Measurements from ENCODE around the gene NPAS4.
"Not testable (repeated sequence)": the region's sequence is repeated elsewhere in the genome, so short reads cannot be mapped to it uniquely, and the experiment has no call there.

The NPAS4 gene

DNA sequence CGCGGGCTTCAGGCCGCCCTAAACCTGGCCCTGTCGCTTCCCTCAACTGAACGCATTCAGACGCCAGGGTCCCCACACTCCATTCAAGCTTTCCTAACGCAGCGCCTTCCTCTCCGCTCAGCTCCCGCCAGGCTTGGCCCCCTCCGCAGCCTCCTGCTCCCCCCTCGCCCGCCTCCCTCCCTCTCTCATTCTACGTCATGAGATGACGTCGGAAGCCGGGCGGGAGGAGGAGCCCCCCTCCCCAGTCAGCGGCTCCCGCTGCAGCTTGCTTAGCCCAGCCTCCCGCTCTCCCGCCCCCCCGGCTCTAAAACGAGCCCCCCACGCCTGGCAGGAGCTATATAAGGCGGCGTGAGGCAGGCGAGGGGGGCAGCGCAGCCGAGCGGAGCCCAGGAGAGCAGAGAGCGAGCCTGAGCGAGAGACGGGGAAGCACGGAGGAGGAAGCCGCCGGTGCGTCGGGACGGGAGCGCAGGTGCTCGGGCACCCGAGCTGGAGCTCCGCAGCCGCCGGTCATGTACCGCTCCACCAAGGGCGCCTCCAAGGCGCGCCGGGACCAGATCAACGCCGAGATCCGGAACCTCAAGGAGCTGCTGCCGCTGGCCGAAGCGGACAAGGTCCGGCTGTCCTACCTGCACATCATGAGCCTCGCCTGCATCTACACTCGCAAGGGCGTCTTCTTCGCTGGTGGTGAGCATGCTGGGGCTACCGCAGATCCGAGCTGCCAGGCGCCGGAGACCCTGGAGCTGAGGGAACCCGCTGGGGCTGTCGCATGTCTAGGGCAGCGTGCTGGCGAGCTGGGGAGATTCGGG lies at the start of gene NPAS4:
Gene NPAS4, plus strand, starts transcription at position 365 of the 806 bp plus-strand sequence. Its CDS starts 145 bp downstream, at position 510.
- DNase-seq (ENCODE audit: low spot score) = no peak

GRCh38 chr11:66371627-66372415 lies 49.0 kb upstream of the NPAS4 start, which contains the start of gene SLC29A2:
TSS of gene SLC29A2 (minus strand) at chr11:66371760. CDS start at chr11:66371591, 169 bp downstream.
- DNase-seq (ENCODE audit: low spot score) = peak; percentile 88

DNA sequence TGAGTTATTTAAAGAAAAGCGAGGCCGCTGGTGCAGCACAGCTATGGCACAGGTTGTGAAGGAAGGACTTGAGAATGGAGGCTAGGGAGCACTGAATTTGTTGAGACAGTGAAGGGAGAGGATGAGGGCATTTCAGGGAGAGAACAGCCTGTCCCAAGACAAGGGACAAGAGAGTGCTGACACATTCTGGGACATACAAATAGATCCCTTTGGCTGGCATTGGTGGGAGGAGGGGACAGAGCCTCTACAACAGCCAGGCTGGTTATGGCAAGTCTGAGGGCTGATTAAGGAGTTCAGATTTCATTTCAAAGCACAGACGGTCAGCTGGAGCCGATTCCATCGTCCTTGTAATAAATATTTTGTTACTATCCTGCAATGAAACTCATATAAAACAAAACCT lies 47.6 kb upstream of the NPAS4 start:
- DNase-seq (ENCODE audit: low spot score) = no peak

DNA sequence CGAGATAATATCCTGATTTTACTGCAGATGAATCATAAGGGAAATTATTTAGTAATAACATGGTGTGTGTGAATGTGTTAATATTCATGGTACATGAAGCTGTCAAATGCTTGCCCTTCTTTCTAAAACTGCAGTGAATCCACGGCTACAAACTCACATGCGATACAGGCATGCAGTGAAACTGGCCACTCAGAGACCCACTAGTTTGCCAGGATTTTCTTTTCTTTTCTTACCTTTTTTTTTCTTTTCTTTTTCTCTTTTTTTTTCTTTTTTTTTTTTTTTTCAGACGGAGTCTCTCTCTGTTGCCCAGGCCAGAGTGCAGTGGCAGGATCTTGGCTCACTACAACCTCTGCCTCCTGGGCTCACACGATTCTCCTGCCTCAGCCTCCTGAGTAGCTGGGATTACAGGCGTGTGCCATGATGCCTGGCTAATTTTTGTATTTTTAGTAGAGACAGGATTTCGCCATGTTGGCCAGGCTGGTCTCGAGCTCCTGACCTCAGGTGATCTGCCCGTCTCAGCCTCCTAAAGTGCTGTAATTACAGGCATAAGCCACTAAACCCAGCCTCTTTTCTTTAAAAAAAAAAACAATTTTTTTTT lies 47.0 kb upstream of the NPAS4 start:
- DNase-seq (ENCODE audit: low spot score) = not testable (repeated sequence)

DNA sequence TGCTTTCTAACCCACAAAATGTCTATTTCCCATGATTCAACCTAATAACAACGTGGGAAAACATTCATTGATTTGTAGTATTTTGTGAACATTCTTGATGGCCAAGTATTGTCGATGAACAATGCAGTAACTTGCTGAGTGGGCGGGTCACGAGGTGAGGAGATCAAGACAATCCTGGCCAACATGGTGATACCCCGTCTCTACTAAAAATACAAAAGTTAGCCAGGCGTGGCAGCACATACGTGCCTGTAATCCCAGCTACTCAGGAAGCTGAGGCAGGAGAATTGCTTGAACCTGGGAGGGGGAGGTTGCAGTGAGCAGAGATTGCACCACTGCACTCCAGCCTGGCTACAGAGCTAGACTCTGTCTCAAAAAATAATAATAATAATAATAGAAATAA lies 40.6 kb upstream of the NPAS4 start:
- DNase-seq (ENCODE audit: low spot score) = not testable (repeated sequence)

GRCh38 chr11:66384316-66384715 lies 36.5 kb upstream of the NPAS4 start:
- DNase-seq (ENCODE audit: low spot score) = not testable (repeated sequence)

GRCh38 chr11:66386171-66387069 lies 34.4 kb upstream of the NPAS4 start:
- peak; percentile 75 for DNase-seq (ENCODE audit: low spot score)

DNA sequence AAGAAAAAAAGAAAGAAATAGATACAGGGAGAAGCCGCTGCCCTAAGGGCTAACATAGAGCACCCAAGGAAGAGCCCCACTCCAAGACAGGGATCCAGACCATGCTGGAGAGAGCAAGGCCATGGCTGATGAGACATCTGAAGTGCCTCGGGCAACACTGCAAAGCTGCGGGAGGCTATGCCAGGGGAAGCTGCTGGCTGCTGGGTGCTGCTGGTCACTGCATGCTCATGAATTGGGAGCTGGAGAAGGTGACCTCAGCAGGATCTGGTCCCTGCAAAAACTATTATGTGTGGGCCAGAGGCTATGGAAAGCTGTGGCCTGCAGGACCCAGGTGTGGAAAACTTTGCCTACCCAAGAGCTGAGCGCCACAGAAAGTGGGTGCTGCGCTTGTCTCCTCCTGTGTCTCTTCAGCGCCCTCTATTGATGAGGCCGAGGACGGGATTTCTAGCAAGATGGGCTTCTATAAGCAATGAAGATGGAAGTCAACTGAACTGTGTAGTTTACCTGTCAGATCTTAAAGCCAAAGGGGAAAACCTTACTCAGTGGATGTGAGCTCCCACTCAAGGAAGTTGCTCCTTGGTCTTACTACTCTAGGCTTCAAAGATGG lies 32.0 kb upstream of the NPAS4 start:
- DNase-seq (ENCODE audit: low spot score) = peak; percentile 55

DNA sequence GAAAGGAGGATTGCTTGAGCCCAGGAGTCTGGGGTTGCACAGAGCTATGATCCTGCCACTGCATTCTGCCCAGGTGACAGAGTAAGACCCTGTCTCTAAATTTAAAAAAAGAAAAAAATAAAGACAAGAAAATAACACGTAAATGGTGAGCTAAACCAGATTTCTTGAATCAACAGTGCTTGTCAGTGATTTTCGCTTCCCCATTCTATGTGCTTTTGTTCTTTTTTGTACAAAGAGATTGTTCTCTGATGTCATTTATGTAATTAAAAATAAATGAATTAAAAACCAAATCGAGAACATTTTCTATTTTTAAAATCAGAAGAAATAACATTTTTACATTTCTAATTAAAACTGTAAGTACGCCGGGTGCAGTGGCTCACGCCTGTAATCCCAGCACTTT lies 29.5 kb upstream of the NPAS4 start:
- no peak for DNase-seq (ENCODE audit: low spot score)

DNA sequence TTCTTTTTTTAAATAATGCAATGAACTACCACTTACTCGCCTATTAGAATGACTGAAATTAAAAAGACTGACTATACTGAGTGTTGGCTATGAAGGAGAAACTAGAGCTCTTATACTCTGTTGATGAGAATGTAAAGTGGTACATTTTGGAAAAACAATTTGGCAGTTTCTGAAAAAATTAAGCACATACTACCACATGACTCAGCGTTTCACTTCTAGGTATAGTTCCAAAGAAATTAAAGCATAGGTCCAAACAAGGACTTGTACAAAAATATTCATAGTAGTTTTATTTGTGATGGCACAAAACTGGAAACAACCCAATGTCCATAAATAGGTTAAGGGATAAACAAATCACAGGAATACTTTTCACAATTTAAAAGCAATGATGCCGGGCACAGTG lies 26.9 kb upstream of the NPAS4 start:
- DNase-seq (ENCODE audit: low spot score) = no peak

GRCh38 chr11:66407651-66408050 lies 13.2 kb upstream of the NPAS4 start:
- no peak for DNase-seq (ENCODE audit: low spot score)

- DNase-seq (ENCODE audit: low spot score) = peak; percentile 80
Measured at GRCh38 chr11:66408488-66409214, 12.2 kb upstream of the NPAS4 start.

DNA sequence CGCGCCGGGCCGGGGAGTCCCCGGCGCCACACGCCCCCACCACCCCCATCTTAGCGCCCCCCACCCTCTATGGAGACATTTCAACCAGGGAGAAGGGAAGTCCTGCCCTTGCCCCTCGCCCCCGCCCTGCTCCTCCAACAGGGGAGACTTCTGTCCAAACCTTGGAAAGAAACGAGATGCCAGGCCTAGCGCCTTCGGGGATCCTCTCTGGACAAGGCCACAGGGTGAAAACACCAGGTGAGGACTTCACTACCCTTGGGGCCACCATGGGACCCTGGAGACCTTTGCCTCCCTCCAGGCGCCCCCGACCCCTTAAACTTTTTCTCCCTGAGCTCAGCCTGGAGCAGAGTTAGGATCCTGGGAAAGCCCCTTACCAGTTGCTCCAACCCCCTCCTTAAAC lies 11.6 kb upstream of the NPAS4 start:
- no peak for DNase-seq (ENCODE audit: low spot score)

DNA sequence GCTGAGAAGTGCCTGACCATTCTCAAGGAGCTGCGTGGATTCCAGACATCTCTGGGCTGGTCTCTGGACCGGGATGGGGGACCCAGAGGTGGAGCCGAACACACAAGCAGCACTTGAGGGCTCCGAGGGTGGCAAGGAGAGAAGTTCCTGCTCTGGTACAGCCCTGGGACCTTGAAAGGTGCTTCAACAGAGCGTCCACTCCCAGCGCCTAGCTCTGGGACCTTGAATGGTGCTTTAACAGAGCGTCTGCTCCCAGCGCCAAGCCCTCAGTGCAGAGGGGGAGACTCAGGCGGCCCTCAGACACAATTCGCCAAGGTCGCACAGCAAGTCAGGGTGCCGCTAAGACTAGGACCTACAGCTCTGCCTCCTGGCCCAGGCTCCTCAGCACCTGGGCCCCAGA lies 10.6 kb upstream of the NPAS4 start:
- DNase-seq (ENCODE audit: low spot score) = no peak

- no peak for DNase-seq (ENCODE audit: low spot score)
Measured at GRCh38 chr11:66411323-66411722, 9.5 kb upstream of the NPAS4 start.

DNA sequence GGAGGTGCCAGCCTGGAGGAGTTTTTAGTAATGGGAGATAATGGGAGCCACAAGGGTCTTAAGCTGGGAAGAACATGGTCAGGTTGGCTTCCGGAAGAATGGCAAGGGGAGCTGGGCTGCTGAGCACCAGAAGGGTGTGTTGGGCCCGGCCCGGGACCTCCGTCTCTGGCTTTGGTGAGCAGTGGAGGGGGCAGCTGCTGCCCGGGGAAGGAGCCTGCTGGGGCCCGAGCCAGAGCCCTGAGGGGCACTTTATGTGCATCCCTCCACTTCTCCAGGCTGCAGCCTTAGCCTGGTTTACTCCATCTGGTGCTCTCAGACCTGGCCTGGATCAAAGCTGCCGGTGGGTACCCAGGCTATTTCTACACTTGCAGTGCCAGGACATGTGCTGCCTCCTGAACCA lies 8.7 kb upstream of the NPAS4 start:
- DNase-seq (ENCODE audit: low spot score) = no peak

GRCh38 chr11:66413167-66413566 lies 7.7 kb upstream of the NPAS4 start:
- no peak for DNase-seq (ENCODE audit: low spot score)

DNA sequence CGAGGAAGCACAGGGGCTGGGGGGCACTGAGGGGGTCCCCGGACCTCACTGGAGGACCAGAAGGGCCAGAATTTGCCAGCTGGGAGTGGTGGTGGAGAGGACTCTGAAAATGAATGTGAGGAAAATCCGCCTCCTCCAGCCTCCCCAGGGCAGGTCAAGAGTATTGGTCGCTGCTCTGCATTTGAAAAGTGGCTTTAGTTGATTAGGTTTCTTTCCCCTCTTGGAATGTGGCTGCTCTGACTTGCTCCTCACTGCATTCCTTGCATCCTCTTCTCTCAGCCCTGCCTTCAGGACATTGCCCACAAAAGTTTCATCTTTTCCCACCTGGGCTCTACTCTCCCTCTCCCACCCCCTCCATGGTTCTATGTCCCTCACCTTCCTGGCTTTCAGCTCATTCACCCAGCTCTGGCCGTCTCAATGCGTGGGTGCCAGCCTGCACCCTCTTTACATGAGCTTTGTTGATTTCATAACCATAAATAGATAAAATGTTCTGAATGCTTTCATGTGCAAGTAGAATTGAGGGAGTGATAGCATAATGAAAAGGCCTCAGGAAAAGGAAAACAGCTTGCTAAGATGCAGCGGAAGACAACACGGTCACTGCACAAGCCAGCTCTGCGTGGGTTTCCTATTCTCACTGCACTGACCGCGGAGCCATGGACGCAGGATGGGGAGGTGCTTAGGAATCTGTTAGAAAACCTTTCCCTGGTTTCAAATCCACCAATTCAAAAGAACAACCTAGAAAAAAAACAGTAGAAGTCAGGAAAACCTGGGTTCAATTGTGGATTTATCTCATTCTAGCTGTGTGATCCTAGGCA lies 6.5 kb upstream of the NPAS4 start:
- DNase-seq (ENCODE audit: low spot score) = no peak

- DNase-seq (ENCODE audit: low spot score) = no peak
Measured at GRCh38 chr11:66415423-66415822, 5.4 kb upstream of the NPAS4 start.

DNA sequence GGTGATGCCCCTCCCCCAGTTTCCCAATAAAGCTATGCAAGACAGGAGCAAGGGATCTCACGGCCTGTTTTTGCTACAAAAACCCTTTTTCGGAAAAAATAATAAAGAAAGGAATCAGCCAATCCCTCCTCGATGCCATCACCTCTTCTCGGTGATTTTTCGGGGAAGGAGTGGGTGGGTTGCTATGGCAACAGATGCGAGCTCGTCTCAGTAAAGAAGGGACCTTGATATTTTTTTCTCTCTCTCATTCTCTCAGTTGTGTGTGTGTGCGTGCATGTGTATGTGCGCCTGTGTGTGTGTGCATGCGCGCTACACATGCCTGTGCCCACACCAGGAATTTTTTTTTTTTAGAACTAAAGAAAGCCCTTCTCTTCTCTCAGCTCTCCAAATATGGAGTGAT lies 3.8 kb upstream of the NPAS4 start:
- DNase-seq (ENCODE audit: low spot score) = no peak

Measured in LoVo (cell line).